Sigmoid colon (tissue), 7 donors: ENCODE data around the gene WWC1. TPM values are rescaled to one million over a fixed set of nuclear protein-coding genes. Genes with fewer than 3 reads are reported as not detected.

Experiments used
- DNase-seq: peaks from one replicate; pipeline ENCODE4 v3.0.0-alpha.2; 2019
- H3K27ac ChIP-seq, 4 donors: fragments of 200-600 bp; sonication (generic); one replicate each; pipeline ENCODE4 v1.5.1; 2016 to 2019; ENCODE audit warnings: mild to moderate bottlenecking in 1 of 4
- H3K27me3 ChIP-seq, 3 donors: fragments of 200-600 bp; sonication (generic); one replicate each; pipeline ENCODE4 v1.5.1; 2019; ENCODE audit warnings: mild to moderate bottlenecking in 1 of 3
- H3K36me3 ChIP-seq, 4 donors: fragments of 200-600 bp; sonication (generic); one replicate each; pipeline ENCODE4 v1.5.1; 2016 to 2019
- H3K4me1 ChIP-seq, 4 donors: fragments of 200-600 bp; sonication (generic); one replicate each; pipeline ENCODE4 v1.5.1; 2017 to 2019
- H3K4me3 ChIP-seq, 4 donors: fragments of 200-600 bp; sonication (generic); one replicate each; pipeline ENCODE4 v1.5.1; 2017 to 2019; ENCODE audit warnings: mild to moderate bottlenecking in 2 of 4, moderate library complexity in 1 of 4
- H3K9me3 ChIP-seq, 4 donors: fragments of 200-600 bp in 3 of 4; sonication (generic) in 3 of 4; one replicate each; pipeline versions ENCODE4 v1.5.1 to v1.6.1; 2013 to 2019
- CTCF ChIP-seq, 4 experiments: fragments of 450-650 bp in 3 of 4; fragments of 200-600 bp in 1 of 4; IDR thresholded peaks; one replicate each; pipeline ENCODE4 v1.5.1; 2016 to 2019; ENCODE audit warnings: antibody characterized with exemption in 4 of 4, mild to moderate bottlenecking in 3 of 4, moderate library complexity in 2 of 4
- EP300 ChIP-seq, 4 donors: sonication (generic); formaldehyde crosslinking; IDR thresholded peaks; one replicate each; pipeline ENCODE4 v1.6.1; 2017; ENCODE audit warnings: antibody characterized with exemption in 4 of 4
- POLR2A ChIP-seq, 2 donors: fragments of 450-650 bp; IDR thresholded peaks; one replicate each; pipeline ENCODE4 v1.6.1; 2016; ENCODE audit warnings: antibody characterized with exemption in 2 of 2, mild to moderate bottlenecking in 2 of 2, moderate library complexity in 2 of 2
- POLR2AphosphoS5 ChIP-seq, 4 donors: sonication (generic); formaldehyde crosslinking; IDR thresholded peaks; one replicate each; pipeline ENCODE4 v1.6.1; 2017; ENCODE audit warnings: antibody characterized with exemption in 4 of 4
- WGBS, 2 donors: extraction: QIAGEN DNeasy Blood & Tissue Kit; methylation state at CpG; one replicate each; pipeline ENCODE4 v1.1.7; 2013; 5-methylcytosine and 5-hydroxymethylcytosine counted together
- intact Hi-C: fragments of 100-400 bp; cut with DNase I; formaldehyde crosslinking; loops from one replicate; pipeline ENCODE4 v1.15.1; 2023
- polyA plus RNA-seq, 3 donors: library from polyadenylated mRNA; stranded (reverse); fragments of 200-250 nt; gene quantifications; one replicate each; pipeline ENCODE4 v1.2.3, GENCODE V29; 2013
- total RNA-seq, 4 donors: library from RNA; depleted of rRNA; stranded (reverse); fragments of >200 nt; gene quantifications; one replicate each; pipeline ENCODE4 v1.1.0, GENCODE V29; 2016
- donor health status: healthy with polysubstance abuse.
- donor health status: Bipolar disorder and iron deficiency.
- donor health status: healthy.

WWC1 gene
- 1 to 10 TPM in 1 of 4 donors, under 1 TPM in 2, not detected in 1; 0.27 to 1.1 (median 0.28) TPM for total RNA-seq
- polyA plus RNA-seq: 10 to 100 TPM; 11.4 to 15.4 (median 15.0) TPM

GRCh38 chr5:168291342-168291963, at the start of gene WWC1:
Gene WWC1, plus strand, starts transcription at chr5:168291645. Its CDS starts 508 bp downstream, at chr5:168292153.
- Histone ChIP-seq H3K36me3 (no peaks in the 10 kb centered on the region), H3K27me3 (peaks cover 6 to 45% (median 30%) of the 10 kb centered on the region in 3 donors), H3K4me1 (peaks cover 0 to 18% (median 14%) of the 10 kb centered on the region in 4 donors), H3K4me3 (peak within 1 kb of the TSS in 3 of 4 donors; percentile 35 to 52 (median 50)), H3K27ac (no peak within 1 kb of the TSS), H3K9me3 (no peaks in the 10 kb centered on the region)
- WGBS, 2 donors: 1% methylated on average over 77 of the region's 77 CpGs
- TF ChIP-seq POLR2AphosphoS5 (IDR thresholded peaks at IDR 0.05) (no peak), CTCF (IDR thresholded peaks at IDR 0.05) (peak in 1 of 4 experiments; percentile 8), EP300 (IDR thresholded peaks at IDR 0.05) (no peak)
- intact Hi-C loops: no loop called here
- DNase-seq: no peak

GRCh38 chr5:168244838-168245559, 46.4 kb upstream of the WWC1 start:
- no peaks in the 10 kb centered on the region for H3K27me3 ChIP-seq
- peaks cover 0 to 6% (median 0%) of the 10 kb centered on the region in 4 donors for H3K9me3 ChIP-seq
- intact Hi-C loops: no loop called here
- no peaks in the 10 kb centered on the region for H3K4me1 ChIP-seq
- H3K36me3 ChIP-seq: no peaks in the 10 kb centered on the region
- H3K27ac ChIP-seq: no peak overlapping the region
- TF ChIP-seq POLR2A (IDR thresholded peaks at IDR 0.05): no peak
- no peak for TF ChIP-seq EP300 (IDR thresholded peaks at IDR 0.05)
- no peak for TF ChIP-seq CTCF (IDR thresholded peaks at IDR 0.05)
- TF ChIP-seq POLR2AphosphoS5 (IDR thresholded peaks at IDR 0.05): no peak
- no peak for DNase-seq
- H3K4me3 ChIP-seq: no peak overlapping the region
- 90 to 92% methylated on average over 13 of the region's 13 CpGs for WGBS, 2 donors

GRCh38 chr5:168249923-168250322, 41.5 kb upstream of the WWC1 start:
- Histone ChIP-seq H3K27me3 (no peaks in the 10 kb centered on the region), H3K9me3 (no peaks in the 10 kb centered on the region), H3K4me3 (no peak overlapping the region), H3K27ac (no peak overlapping the region), H3K36me3 (no peaks in the 10 kb centered on the region), H3K4me1 (no peaks in the 10 kb centered on the region)
- intact Hi-C loops: no loop called here
- TF ChIP-seq CTCF (IDR thresholded peaks at IDR 0.05) (no peak), POLR2A (IDR thresholded peaks at IDR 0.05) (no peak), POLR2AphosphoS5 (IDR thresholded peaks at IDR 0.05) (no peak), EP300 (IDR thresholded peaks at IDR 0.05) (no peak)
- no peak for DNase-seq

- no peak for DNase-seq
- Histone ChIP-seq H3K27me3 (no peaks in the 10 kb centered on the region), H3K36me3 (no peaks in the 10 kb centered on the region), H3K4me1 (no peaks in the 10 kb centered on the region), H3K27ac (no peak overlapping the region), H3K9me3 (no peaks in the 10 kb centered on the region), H3K4me3 (no peak overlapping the region)
- TF ChIP-seq POLR2A (IDR thresholded peaks at IDR 0.05) (no peak), POLR2AphosphoS5 (IDR thresholded peaks at IDR 0.05) (no peak), EP300 (IDR thresholded peaks at IDR 0.05) (no peak), CTCF (IDR thresholded peaks at IDR 0.05) (no peak)
- intact Hi-C loops: no loop called here
- WGBS, 2 donors: 76 to 84% methylated on average over 7 of the region's 7 CpGs
These were observed 40.2 kb upstream of the WWC1 start for GRCh38 chr5:168251259-168251658.
